Measurements from ENCODE around the gene BEX1.
"Not testable (repeated sequence)": the region's sequence is repeated elsewhere in the genome, so short reads cannot be mapped to it uniquely, and the experiment has no call there.

BEX1 gene

DNA sequence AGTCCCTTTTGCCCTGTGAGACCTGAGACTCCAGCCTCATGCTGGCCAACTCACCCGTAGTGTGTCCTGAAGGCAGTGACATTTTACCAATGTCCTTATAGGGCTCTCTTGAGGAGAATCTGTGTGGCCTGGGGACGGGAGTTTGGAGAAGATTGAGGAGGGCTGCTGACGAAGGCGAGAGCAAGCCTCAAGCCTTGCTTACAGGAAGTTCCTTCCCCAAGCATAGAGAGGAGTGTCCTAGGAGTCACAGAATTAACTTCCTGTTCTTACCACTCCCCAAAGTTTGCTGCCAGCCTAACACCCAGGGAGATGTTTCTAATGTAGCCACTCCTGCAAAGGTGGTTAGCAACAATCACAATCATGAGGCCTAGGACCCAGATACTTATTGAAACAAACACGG is 29.0 kb upstream of the BEX1 start, which contains the start of gene NXF3:
TSS of gene NXF3 (minus strand) at position 202 of the 400 bp plus-strand sequence. CDS start at position 82, 120 bp downstream.
- no peaks in the 10 kb centered on the region for H3K4me1 ChIP-seq (ENCODE audit: control insufficient read depth in 1 of 2, insufficient read depth in 2 of 2, low read length in 2 of 2)
- no peak within 1 kb of the TSS for H3K9ac ChIP-seq (ENCODE audit: low read depth in 1 of 2, low read length in 2 of 2)
- H3K27me3 ChIP-seq (ENCODE audit: control insufficient read depth in 1 of 2, insufficient read depth in 2 of 2, low read length in 2 of 2): no peaks in the 10 kb centered on the region
- H3K4me3 ChIP-seq (ENCODE audit: low read depth in 1 of 2, low read length in 2 of 2): no peak within 1 kb of the TSS
- no peaks in the 10 kb centered on the region for H3K9me3 ChIP-seq (ENCODE audit: control insufficient read depth in 1 of 2, low read length in 2 of 2)
- no peak within 1 kb of the TSS for H3K27ac ChIP-seq (ENCODE audit: low read depth, low read length)
- H3K36me3 ChIP-seq (ENCODE audit: control insufficient read depth in 1 of 2, insufficient read depth in 2 of 2, low read length in 2 of 2): no peaks in the 10 kb centered on the region

DNA sequence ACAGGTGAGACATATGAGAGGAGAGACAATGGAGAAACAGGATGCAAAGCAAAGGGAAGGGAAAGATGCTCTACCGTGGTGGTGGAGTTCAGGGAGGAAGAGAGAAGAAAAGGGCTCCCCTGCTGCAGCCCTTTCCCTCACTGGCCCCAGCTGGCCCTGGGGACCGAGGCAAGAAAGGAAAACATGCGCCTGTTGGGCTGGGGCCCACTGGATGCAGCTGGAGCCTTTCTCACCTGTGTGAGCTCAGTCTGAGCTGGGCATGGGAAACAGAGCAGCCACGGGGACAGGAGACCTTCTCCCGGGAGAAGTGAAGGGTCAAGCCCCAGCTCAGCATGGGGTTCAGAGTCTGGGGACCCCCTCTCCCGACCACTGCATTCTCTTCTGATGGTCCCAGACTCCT is 17.1 kb upstream of the BEX1 start:
- Histone ChIP-seq H3K4me3 (ENCODE audit: low read depth in 1 of 2, low read length in 2 of 2) (no peak overlapping the region), H3K9me3 (ENCODE audit: control insufficient read depth in 1 of 2, low read length in 2 of 2) (no peaks in the 10 kb centered on the region), H3K27ac (ENCODE audit: low read depth, low read length) (no peak overlapping the region), H3K9ac (ENCODE audit: low read depth in 1 of 2, low read length in 2 of 2) (no peak overlapping the region), H3K36me3 (ENCODE audit: control insufficient read depth in 1 of 2, insufficient read depth in 2 of 2, low read length in 2 of 2) (no peaks in the 10 kb centered on the region), H3K27me3 (ENCODE audit: control insufficient read depth in 1 of 2, insufficient read depth in 2 of 2, low read length in 2 of 2) (no peaks in the 10 kb centered on the region), H3K4me1 (ENCODE audit: control insufficient read depth in 1 of 2, insufficient read depth in 2 of 2, low read length in 2 of 2) (no peaks in the 10 kb centered on the region)

DNA sequence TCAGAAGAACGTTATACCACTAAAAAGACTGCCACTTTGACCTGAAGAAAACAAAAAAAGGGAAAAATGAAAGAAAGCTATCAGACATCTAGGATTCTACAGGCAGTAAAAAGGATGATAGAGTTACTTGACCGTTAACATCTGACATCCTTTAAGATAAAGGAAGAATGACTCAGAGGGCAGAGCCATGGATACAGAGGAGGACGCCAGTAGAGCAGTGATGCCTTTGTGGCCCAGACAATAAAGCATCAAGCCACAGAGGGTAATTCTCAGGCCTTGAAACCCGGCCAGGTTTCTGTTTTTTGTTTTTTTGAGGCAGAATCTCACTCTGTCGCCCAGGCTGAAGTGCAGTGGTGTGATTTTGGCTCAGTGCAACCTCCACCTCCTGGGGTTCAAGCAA is 9.5 kb upstream of the BEX1 start:
- Histone ChIP-seq H3K27me3 (ENCODE audit: control insufficient read depth in 1 of 2, insufficient read depth in 2 of 2, low read length in 2 of 2) (no peaks in the 10 kb centered on the region), H3K9ac (ENCODE audit: low read depth in 1 of 2, low read length in 2 of 2) (no peak overlapping the region), H3K36me3 (ENCODE audit: control insufficient read depth in 1 of 2, insufficient read depth in 2 of 2, low read length in 2 of 2) (no peaks in the 10 kb centered on the region), H3K9me3 (ENCODE audit: control insufficient read depth in 1 of 2, low read length in 2 of 2) (no peaks in the 10 kb centered on the region), H3K4me3 (ENCODE audit: low read depth in 1 of 2, low read length in 2 of 2) (no peak overlapping the region), H3K4me1 (ENCODE audit: control insufficient read depth in 1 of 2, insufficient read depth in 2 of 2, low read length in 2 of 2) (no peaks in the 10 kb centered on the region), H3K27ac (ENCODE audit: low read depth, low read length) (no peak overlapping the region)

DNA sequence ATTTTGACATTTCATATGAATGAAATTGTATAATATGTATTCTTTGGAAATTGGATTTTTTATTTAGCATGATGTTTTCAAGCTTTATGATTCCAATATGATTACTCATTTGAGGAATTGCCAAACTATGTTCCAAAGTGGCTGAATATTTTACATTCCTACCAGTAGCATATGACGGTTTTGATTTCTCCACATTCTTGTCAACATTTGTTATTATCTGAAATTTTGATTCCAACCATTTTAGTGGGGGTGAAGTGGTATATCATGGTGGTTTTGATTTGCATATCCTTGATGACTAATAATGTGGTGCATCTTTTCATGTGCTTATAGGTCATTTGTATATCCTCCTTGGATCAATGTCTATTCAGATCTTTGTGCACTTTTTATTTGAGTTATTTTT is 2.6 kb upstream of the BEX1 start:
- H3K9me3 ChIP-seq (ENCODE audit: control insufficient read depth in 1 of 2, low read length in 2 of 2): no peaks in the 10 kb centered on the region
- no peaks in the 10 kb centered on the region for H3K36me3 ChIP-seq (ENCODE audit: control insufficient read depth in 1 of 2, insufficient read depth in 2 of 2, low read length in 2 of 2)
- H3K27ac ChIP-seq (ENCODE audit: low read depth, low read length): no peak overlapping the region
- H3K4me1 ChIP-seq (ENCODE audit: control insufficient read depth in 1 of 2, insufficient read depth in 2 of 2, low read length in 2 of 2): no peaks in the 10 kb centered on the region
- H3K4me3 ChIP-seq (ENCODE audit: low read depth in 1 of 2, low read length in 2 of 2): no peak overlapping the region
- no peak overlapping the region for H3K9ac ChIP-seq (ENCODE audit: low read depth in 1 of 2, low read length in 2 of 2)
- H3K27me3 ChIP-seq (ENCODE audit: control insufficient read depth in 1 of 2, insufficient read depth in 2 of 2, low read length in 2 of 2): no peaks in the 10 kb centered on the region

DNA sequence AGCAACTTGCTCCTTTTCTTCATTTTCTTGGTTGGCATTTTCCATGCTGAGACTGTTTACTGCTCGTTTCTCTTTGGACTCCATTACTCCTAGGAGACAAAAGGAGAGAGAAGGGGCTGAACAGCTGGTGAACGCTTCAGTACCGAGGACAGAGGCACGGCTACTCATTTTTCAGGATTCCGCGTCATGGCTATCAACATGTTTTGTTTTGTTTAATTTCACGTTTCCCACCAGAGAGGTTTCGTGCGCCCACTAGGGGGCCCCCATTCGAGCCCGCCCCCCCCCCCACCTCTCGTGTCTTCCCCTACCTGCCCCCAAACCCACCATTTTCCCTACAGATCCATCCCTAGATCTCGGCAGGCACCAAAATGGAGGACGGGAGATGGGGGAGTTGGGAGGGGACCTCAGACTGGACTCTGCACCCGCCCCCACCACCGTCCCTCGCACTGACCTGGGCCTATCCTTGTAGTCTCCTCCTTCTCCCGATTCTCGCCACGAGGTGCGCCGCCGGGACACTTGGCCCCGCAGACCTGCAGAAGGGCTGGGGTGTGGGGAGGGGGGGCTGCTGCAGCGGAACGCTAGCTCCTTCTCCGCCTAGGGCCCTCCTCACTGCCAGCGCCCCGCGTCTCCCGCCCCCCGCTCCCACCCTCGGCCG is 653 bp downstream of the BEX1 start:
- Histone ChIP-seq H3K36me3 (ENCODE audit: control insufficient read depth in 1 of 2, insufficient read depth in 2 of 2, low read length in 2 of 2) (no peaks in the 10 kb centered on the region), H3K4me3 (ENCODE audit: low read depth in 1 of 2, low read length in 2 of 2) (no peak overlapping the region), H3K9me3 (ENCODE audit: control insufficient read depth in 1 of 2, low read length in 2 of 2) (no peaks in the 10 kb centered on the region), H3K27me3 (ENCODE audit: control insufficient read depth in 1 of 2, insufficient read depth in 2 of 2, low read length in 2 of 2) (no peaks in the 10 kb centered on the region), H3K4me1 (ENCODE audit: control insufficient read depth in 1 of 2, insufficient read depth in 2 of 2, low read length in 2 of 2) (no peaks in the 10 kb centered on the region), H3K27ac (ENCODE audit: low read depth, low read length) (no peak overlapping the region), H3K9ac (ENCODE audit: low read depth in 1 of 2, low read length in 2 of 2) (no peak overlapping the region)

DNA sequence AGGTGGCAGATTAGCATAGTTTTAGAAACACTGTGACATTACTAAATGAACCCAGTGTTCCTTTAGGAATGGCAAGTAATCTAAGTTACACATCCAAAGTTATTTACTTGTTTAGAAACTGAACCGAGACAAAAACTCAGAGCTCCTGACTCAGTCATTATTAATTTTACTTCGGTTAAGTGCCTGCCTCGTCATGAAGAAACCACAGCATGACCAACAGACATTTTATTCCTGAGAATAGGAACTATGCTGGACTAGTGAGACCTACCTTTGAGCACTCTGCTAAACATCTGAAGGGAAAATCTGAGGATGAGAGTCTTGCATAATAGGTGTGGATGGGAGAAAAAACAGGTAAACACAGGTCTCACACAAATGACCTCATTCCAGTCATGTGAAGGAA is 2.5 kb downstream of the BEX1 start:
- Histone ChIP-seq H3K4me3 (ENCODE audit: low read depth in 1 of 2, low read length in 2 of 2) (no peak overlapping the region), H3K4me1 (ENCODE audit: control insufficient read depth in 1 of 2, insufficient read depth in 2 of 2, low read length in 2 of 2) (no peaks in the 10 kb centered on the region), H3K36me3 (ENCODE audit: control insufficient read depth in 1 of 2, insufficient read depth in 2 of 2, low read length in 2 of 2) (no peaks in the 10 kb centered on the region), H3K27ac (ENCODE audit: low read depth, low read length) (no peak overlapping the region), H3K9ac (ENCODE audit: low read depth in 1 of 2, low read length in 2 of 2) (no peak overlapping the region), H3K9me3 (ENCODE audit: control insufficient read depth in 1 of 2, low read length in 2 of 2) (no peaks in the 10 kb centered on the region), H3K27me3 (ENCODE audit: control insufficient read depth in 1 of 2, insufficient read depth in 2 of 2, low read length in 2 of 2) (no peaks in the 10 kb centered on the region)

DNA sequence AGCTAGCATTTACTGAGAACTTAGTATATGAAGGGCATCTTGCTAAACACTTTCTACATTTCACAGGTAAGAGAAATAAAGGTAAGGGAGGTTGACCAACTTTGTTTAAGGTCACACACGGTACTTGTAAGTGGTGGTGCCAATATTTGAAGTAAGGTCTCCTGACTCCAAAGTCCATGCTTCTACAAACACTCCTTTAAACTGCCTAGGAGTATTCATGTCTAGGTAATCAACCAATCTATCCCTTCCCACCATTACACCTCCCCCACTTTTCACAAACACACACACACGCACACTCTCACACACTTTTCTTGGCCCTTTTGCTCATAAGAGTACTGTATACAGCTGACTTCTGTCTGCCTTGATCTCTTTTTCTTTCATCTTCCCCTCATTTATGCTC is 7.1 kb downstream of the BEX1 start:
- H3K27ac ChIP-seq (ENCODE audit: low read depth, low read length): no peak overlapping the region
- H3K9ac ChIP-seq (ENCODE audit: low read depth in 1 of 2, low read length in 2 of 2): no peak overlapping the region
- no peaks in the 10 kb centered on the region for H3K9me3 ChIP-seq (ENCODE audit: control insufficient read depth in 1 of 2, low read length in 2 of 2)
- H3K4me3 ChIP-seq (ENCODE audit: low read depth in 1 of 2, low read length in 2 of 2): no peak overlapping the region
- no peaks in the 10 kb centered on the region for H3K4me1 ChIP-seq (ENCODE audit: control insufficient read depth in 1 of 2, insufficient read depth in 2 of 2, low read length in 2 of 2)
- H3K36me3 ChIP-seq (ENCODE audit: control insufficient read depth in 1 of 2, insufficient read depth in 2 of 2, low read length in 2 of 2): no peaks in the 10 kb centered on the region
- no peaks in the 10 kb centered on the region for H3K27me3 ChIP-seq (ENCODE audit: control insufficient read depth in 1 of 2, insufficient read depth in 2 of 2, low read length in 2 of 2)

DNA sequence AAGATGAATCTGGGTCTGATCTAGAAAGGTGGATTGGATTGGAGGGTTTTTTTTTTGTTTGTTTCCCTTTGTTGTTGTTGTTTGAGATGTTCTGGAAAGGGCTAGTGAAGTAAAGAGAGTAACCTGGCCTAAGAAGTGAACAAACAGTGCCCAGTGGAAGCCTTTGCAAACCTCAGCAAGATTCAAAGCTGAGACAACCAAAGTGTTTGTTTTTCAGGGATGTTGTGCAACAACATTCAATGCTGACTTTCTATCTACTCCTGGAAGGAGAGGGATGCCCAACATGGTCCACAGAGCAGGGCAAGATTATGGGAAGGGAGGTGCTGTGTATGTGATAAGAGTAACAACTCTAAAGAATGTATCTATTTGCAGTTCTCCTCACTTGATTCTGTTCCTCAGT is 11.3 kb downstream of the BEX1 start:
- no peaks in the 10 kb centered on the region for H3K27me3 ChIP-seq (ENCODE audit: control insufficient read depth in 1 of 2, insufficient read depth in 2 of 2, low read length in 2 of 2)
- no peaks in the 10 kb centered on the region for H3K9me3 ChIP-seq (ENCODE audit: control insufficient read depth in 1 of 2, low read length in 2 of 2)
- H3K9ac ChIP-seq (ENCODE audit: low read depth in 1 of 2, low read length in 2 of 2): no peak overlapping the region
- no peak overlapping the region for H3K27ac ChIP-seq (ENCODE audit: low read depth, low read length)
- H3K36me3 ChIP-seq (ENCODE audit: control insufficient read depth in 1 of 2, insufficient read depth in 2 of 2, low read length in 2 of 2): no peaks in the 10 kb centered on the region
- H3K4me1 ChIP-seq (ENCODE audit: control insufficient read depth in 1 of 2, insufficient read depth in 2 of 2, low read length in 2 of 2): no peaks in the 10 kb centered on the region
- H3K4me3 ChIP-seq (ENCODE audit: low read depth in 1 of 2, low read length in 2 of 2): no peak overlapping the region

DNA sequence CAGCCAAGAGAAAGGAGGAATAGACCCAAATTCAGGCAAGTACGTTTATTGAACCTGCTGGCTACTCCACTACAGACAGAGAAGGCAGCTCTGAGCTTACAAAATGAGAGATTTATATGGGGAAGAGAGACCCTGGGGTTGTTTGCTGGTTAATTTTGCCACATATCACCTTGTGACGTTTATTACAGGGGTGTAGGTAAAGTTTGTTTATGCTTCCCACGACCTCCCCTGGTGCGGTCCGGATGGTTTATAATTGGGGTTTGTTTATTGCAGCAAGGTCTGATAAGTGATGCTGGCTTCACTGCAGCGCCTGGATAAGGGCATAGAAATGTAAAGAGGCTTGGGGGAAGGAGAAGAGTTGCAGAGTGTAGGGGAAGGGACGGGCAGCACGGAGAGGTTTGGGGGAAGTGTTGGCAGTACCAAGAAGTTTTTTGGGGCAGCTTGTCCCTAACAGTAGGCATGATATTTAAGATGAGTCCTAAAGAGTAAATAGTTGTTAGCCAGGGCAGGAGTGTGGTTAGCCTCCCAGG is 12.6 kb downstream of the BEX1 start:
- Histone ChIP-seq H3K4me1 (ENCODE audit: control insufficient read depth in 1 of 2, insufficient read depth in 2 of 2, low read length in 2 of 2) (no peaks in the 10 kb centered on the region), H3K9ac (ENCODE audit: low read depth in 1 of 2, low read length in 2 of 2) (no peak overlapping the region), H3K9me3 (ENCODE audit: control insufficient read depth in 1 of 2, low read length in 2 of 2) (no peaks in the 10 kb centered on the region), H3K36me3 (ENCODE audit: control insufficient read depth in 1 of 2, insufficient read depth in 2 of 2, low read length in 2 of 2) (no peaks in the 10 kb centered on the region), H3K27ac (ENCODE audit: low read depth, low read length) (no peak overlapping the region), H3K27me3 (ENCODE audit: control insufficient read depth in 1 of 2, insufficient read depth in 2 of 2, low read length in 2 of 2) (no peaks in the 10 kb centered on the region), H3K4me3 (ENCODE audit: low read depth in 1 of 2, low read length in 2 of 2) (no peak overlapping the region)

DNA sequence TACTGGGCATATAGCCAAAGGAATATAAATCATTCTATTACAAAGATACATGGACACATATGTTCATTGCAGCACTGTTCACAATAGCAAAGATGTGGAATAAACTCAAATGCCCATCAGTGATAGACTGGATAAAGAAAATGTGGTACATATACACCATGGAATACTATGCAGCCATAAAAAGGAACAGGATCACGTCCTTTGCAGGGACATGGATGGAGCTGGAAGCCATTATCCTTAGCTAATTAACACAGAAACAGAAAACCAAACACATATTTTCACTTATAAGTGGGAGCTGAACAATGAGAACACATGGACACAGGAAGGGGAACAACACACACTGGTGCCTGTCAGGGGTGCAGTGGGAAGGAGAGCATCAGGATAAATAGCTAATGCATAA is 30.6 kb downstream of the BEX1 start:
- not testable (repeated sequence) for H3K9me3 ChIP-seq (ENCODE audit: control insufficient read depth in 1 of 2, low read length in 2 of 2); H3K27ac ChIP-seq (ENCODE audit: low read depth, low read length); H3K4me3 ChIP-seq (ENCODE audit: low read depth in 1 of 2, low read length in 2 of 2); H3K27me3 ChIP-seq (ENCODE audit: control insufficient read depth in 1 of 2, insufficient read depth in 2 of 2, low read length in 2 of 2); H3K9ac ChIP-seq (ENCODE audit: low read depth in 1 of 2, low read length in 2 of 2); H3K36me3 ChIP-seq (ENCODE audit: control insufficient read depth in 1 of 2, insufficient read depth in 2 of 2, low read length in 2 of 2); H3K4me1 ChIP-seq (ENCODE audit: control insufficient read depth in 1 of 2, insufficient read depth in 2 of 2, low read length in 2 of 2)
